ENCODE measurements around the gene FANCM. TPM values are rescaled to one million over a fixed set of nuclear protein-coding genes. Genes with fewer than 3 reads are reported as not detected.

The FANCM gene
- total RNA-seq, 4 donors from 2014 or later = 2.6 to 10.1 (median 6.4) TPM

DNA sequence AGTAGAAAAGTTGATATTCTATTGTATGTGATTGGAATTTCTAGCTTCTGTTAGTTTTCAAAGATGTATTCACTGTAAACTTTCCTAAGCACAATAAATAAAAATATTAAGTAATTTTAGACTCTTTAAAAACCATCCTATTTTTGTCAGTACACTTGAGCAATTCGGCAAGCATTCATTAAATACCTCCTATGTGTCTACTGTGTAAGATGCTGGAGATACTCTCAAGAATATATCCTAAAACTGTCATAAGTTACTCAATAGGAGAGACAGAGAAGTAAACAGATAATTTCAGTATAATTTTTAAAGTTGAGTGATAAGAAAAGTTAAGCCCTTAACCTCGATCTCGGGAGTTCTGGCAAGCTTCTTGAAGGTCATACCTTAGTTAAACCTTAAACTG is 46.1 kb downstream of the FANCM start:
- DNase-seq (ENCODE audit: low spot score in 2 of 2) = no peak
- H3K27ac ChIP-seq = no peak overlapping the region
- no peak overlapping the region for H3K4me3 ChIP-seq
- 89% methylated on average over 3 of the region's 3 CpGs for WGBS
- no peaks in the 10 kb centered on the region for H3K27me3 ChIP-seq
- H3K36me3 ChIP-seq = no peaks in the 10 kb centered on the region
- H3K4me1 ChIP-seq = no peaks in the 10 kb centered on the region
- TF ChIP-seq, protein P1, sequence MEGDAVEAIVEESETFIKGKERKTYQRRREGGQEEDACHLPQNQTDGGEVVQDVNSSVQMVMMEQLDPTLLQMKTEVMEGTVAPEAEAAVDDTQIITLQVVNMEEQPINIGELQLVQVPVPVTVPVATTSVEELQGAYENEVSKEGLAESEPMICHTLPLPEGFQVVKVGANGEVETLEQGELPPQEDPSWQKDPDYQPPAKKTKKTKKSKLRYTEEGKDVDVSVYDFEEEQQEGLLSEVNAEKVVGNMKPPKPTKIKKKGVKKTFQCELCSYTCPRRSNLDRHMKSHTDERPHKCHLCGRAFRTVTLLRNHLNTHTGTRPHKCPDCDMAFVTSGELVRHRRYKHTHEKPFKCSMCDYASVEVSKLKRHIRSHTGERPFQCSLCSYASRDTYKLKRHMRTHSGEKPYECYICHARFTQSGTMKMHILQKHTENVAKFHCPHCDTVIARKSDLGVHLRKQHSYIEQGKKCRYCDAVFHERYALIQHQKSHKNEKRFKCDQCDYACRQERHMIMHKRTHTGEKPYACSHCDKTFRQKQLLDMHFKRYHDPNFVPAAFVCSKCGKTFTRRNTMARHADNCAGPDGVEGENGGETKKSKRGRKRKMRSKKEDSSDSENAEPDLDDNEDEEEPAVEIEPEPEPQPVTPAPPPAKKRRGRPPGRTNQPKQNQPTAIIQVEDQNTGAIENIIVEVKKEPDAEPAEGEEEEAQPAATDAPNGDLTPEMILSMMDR (IDR thresholded peaks at IDR 0.05) = no peak
- TF ChIP-seq POLR2AphosphoS5 (IDR thresholded peaks at IDR 0.05) (no peak), POLR2A (IDR thresholded peaks at IDR 0.05) (no peak), EP300 (IDR thresholded peaks at IDR 0.05) (no peak)
- no peaks in the 10 kb centered on the region for H3K9me3 ChIP-seq

- no peak for TF ChIP-seq EP300 (IDR thresholded peaks at IDR 0.05)
- TF ChIP-seq, protein P1 (IDR thresholded peaks at IDR 0.05) = no peak
- no peak for TF ChIP-seq POLR2AphosphoS5 (IDR thresholded peaks at IDR 0.05)
- TF ChIP-seq POLR2A (IDR thresholded peaks at IDR 0.05) = no peak
- 97% methylated on average over 2 of the region's 2 CpGs for WGBS
- DNase-seq (ENCODE audit: low spot score in 2 of 2) = no peak
These were observed 49.5 kb downstream of the FANCM start for GRCh38 chr14:45185100-45185814.

GRCh38 chr14:45194964-45195363 is 59.2 kb downstream of the FANCM start:
- no peaks in the 10 kb centered on the region for H3K4me1 ChIP-seq
- 89% methylated on average over 4 of the region's 4 CpGs for WGBS
- peaks cover 3% of the 10 kb centered on the region for H3K36me3 ChIP-seq
- no peak overlapping the region for H3K27ac ChIP-seq
- H3K27me3 ChIP-seq = no peaks in the 10 kb centered on the region
- H3K9me3 ChIP-seq = no peaks in the 10 kb centered on the region
- DNase-seq (ENCODE audit: low spot score in 2 of 2) = no peak
- no peak overlapping the region for H3K4me3 ChIP-seq
- TF ChIP-seq POLR2A (IDR thresholded peaks at IDR 0.05) (no peak), EP300 (IDR thresholded peaks at IDR 0.05) (no peak), POLR2AphosphoS5 (IDR thresholded peaks at IDR 0.05) (no peak)
- TF ChIP-seq, protein P1 (IDR thresholded peaks at IDR 0.05) = no peak

More at GRCh38 chr14:45185100-45185814, 49.5 kb downstream of the FANCM start:
- H3K4me3 ChIP-seq = no peak overlapping the region
- no peaks in the 10 kb centered on the region for H3K9me3 ChIP-seq
- H3K27ac ChIP-seq = no peak overlapping the region
- no peaks in the 10 kb centered on the region for H3K4me1 ChIP-seq
- H3K27me3 ChIP-seq = no peaks in the 10 kb centered on the region
- peaks cover 9% of the 10 kb centered on the region for H3K36me3 ChIP-seq

GRCh38 chr14:45198551-45198950 is 62.8 kb downstream of the FANCM start:
- no peak for TF ChIP-seq POLR2A (IDR thresholded peaks at IDR 0.05)
- no peak for TF ChIP-seq POLR2AphosphoS5 (IDR thresholded peaks at IDR 0.05)
- no peak for TF ChIP-seq EP300 (IDR thresholded peaks at IDR 0.05)
- TF ChIP-seq, protein P1 (IDR thresholded peaks at IDR 0.05) = no peak
- Histone ChIP-seq H3K4me1 (no peaks in the 10 kb centered on the region), H3K27ac (no peak overlapping the region), H3K4me3 (no peak overlapping the region), H3K9me3 (no peaks in the 10 kb centered on the region), H3K36me3 (peaks cover 16% of the 10 kb centered on the region), H3K27me3 (no peaks in the 10 kb centered on the region)
- DNase-seq (ENCODE audit: low spot score in 2 of 2) = no peak
- WGBS = 51% methylated on average over 3 of the region's 3 CpGs

DNA sequence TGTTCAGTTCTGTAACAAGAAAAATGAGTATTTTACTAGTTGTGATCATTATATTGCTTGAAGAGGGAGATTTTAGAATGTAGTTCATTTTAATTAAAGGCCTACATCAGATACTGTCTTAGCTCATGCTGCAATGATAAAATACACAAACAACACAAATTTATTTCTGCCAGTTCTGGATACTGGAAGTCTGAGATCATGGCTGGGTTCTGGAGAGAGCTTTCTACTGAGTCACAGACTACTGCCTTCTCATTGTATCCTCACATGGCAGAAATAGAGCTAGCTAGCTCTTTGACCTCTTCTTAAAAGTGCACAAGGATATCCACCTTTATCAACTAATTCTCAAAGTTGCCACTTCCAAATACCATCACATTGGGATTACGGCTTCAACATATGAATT is 63.5 kb downstream of the FANCM start:
- TF ChIP-seq POLR2A (IDR thresholded peaks at IDR 0.05) (no peak), POLR2AphosphoS5 (IDR thresholded peaks at IDR 0.05) (no peak), EP300 (IDR thresholded peaks at IDR 0.05) (no peak)
- TF ChIP-seq, protein P1 (IDR thresholded peaks at IDR 0.05) = no peak
- Histone ChIP-seq H3K9me3 (no peaks in the 10 kb centered on the region), H3K36me3 (peaks cover 16% of the 10 kb centered on the region), H3K4me1 (no peaks in the 10 kb centered on the region), H3K4me3 (no peak overlapping the region), H3K27ac (no peak overlapping the region), H3K27me3 (no peaks in the 10 kb centered on the region)
- DNase-seq (ENCODE audit: low spot score in 2 of 2) = no peak
- 100% methylated on average over 1 of the region's 1 CpG for WGBS

Data from suprapubic skin (tissue), 4 donors.